ENCODE results near the gene ACAD9. TPM values are rescaled to one million over a fixed set of nuclear protein-coding genes. Genes with fewer than 3 reads are reported as not detected.

Gene ACAD9
- total RNA-seq, 1 experiment from 2014 or later, result 43.1 TPM

GRCh38 chr3:128870347-128870746 lies 9.1 kb upstream of the ACAD9 start:
- Mint-ChIP-seq H3K9me3 (ENCODE audit: unreplicated experiment) (no peaks in the 10 kb centered on the region), H3K36me3 (ENCODE audit: insufficient read depth, unreplicated experiment) (no peaks in the 10 kb centered on the region), H3K4me3 (ENCODE audit: unreplicated experiment) (no peak overlapping the region), H3K4me1 (ENCODE audit: insufficient read depth, unreplicated experiment) (peaks cover 7% of the 10 kb centered on the region), H3K27me3 (ENCODE audit: insufficient read depth, unreplicated experiment) (no peaks in the 10 kb centered on the region), H3K27ac (ENCODE audit: low read depth, unreplicated experiment) (no peak overlapping the region)
- POLR2A ChIA-PET, result interaction anchor here (1.6 kb wide), 1 partner anchor 9 kb away, joined by 5 read pairs; the partner anchor contains the start of gene ACAD9
- TF ChIP-seq, protein P1, sequence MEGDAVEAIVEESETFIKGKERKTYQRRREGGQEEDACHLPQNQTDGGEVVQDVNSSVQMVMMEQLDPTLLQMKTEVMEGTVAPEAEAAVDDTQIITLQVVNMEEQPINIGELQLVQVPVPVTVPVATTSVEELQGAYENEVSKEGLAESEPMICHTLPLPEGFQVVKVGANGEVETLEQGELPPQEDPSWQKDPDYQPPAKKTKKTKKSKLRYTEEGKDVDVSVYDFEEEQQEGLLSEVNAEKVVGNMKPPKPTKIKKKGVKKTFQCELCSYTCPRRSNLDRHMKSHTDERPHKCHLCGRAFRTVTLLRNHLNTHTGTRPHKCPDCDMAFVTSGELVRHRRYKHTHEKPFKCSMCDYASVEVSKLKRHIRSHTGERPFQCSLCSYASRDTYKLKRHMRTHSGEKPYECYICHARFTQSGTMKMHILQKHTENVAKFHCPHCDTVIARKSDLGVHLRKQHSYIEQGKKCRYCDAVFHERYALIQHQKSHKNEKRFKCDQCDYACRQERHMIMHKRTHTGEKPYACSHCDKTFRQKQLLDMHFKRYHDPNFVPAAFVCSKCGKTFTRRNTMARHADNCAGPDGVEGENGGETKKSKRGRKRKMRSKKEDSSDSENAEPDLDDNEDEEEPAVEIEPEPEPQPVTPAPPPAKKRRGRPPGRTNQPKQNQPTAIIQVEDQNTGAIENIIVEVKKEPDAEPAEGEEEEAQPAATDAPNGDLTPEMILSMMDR (IDR thresholded peaks at IDR 0.05; ENCODE audit: unreplicated experiment), result no peak
- CTCF ChIA-PET, result interaction anchor here (0.5 kb wide), 1 partner anchor 116 kb away, joined by 5 read pairs; no protein-coding TSS in a partner anchor
- BruUV-seq (replicated peaks), result no TSS peak
- intact Hi-C loops (cut with micrococcal nuclease), result loop anchor here (10.0 kb wide), 1 partner anchor 256 kb away; no protein-coding TSS in a partner anchor
- DNase-seq (ENCODE audit: unreplicated experiment), result no peak

GRCh38 chr3:128872282-128872681 lies 7.1 kb upstream of the ACAD9 start:
- CTCF ChIA-PET, result interaction anchor here (0.6 kb wide), 1 partner anchor 102 kb away, joined by 3 read pairs; no protein-coding TSS in a partner anchor
- TF ChIP-seq, protein P1 (IDR thresholded peaks at IDR 0.05; ENCODE audit: unreplicated experiment), result no peak
- Mint-ChIP-seq H3K36me3 (ENCODE audit: insufficient read depth, unreplicated experiment) (no peaks in the 10 kb centered on the region), H3K4me1 (ENCODE audit: insufficient read depth, unreplicated experiment) (peaks cover 1% of the 10 kb centered on the region), H3K27ac (ENCODE audit: low read depth, unreplicated experiment) (no peak overlapping the region), H3K27me3 (ENCODE audit: insufficient read depth, unreplicated experiment) (no peaks in the 10 kb centered on the region), H3K4me3 (ENCODE audit: unreplicated experiment) (no peak overlapping the region), H3K9me3 (ENCODE audit: unreplicated experiment) (no peaks in the 10 kb centered on the region)
- BruUV-seq (replicated peaks), result no TSS peak
- POLR2A ChIA-PET, result no interaction called here
- no peak for DNase-seq (ENCODE audit: unreplicated experiment)
- intact Hi-C loops (cut with micrococcal nuclease), result loop anchor here (10.0 kb wide), 1 partner anchor 257 kb away; no protein-coding TSS in a partner anchor

DNA sequence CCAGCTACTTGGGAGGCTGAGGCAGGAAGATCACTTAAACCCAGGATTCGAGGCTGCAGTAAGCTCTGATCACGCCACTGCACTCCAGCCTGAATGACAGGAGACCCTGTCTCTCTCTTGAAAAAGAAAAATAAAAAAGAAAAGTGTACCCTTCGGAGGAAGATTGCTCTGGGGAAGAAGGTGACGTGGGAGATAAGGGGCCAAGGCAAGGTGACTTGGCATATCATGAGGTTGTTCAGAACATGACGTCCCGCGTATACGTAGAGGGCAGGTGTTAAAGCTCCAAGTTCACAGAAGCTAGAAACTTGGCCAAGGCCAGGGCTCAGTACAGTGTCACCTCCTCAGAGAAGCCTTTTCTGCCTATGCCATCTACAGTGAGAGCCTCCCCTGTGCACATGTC lies 6.7 kb upstream of the ACAD9 start:
- Mint-ChIP-seq H3K27ac (ENCODE audit: low read depth, unreplicated experiment) (no peak overlapping the region), H3K27me3 (ENCODE audit: insufficient read depth, unreplicated experiment) (no peaks in the 10 kb centered on the region), H3K4me3 (ENCODE audit: unreplicated experiment) (no peak overlapping the region), H3K9me3 (ENCODE audit: unreplicated experiment) (no peaks in the 10 kb centered on the region), H3K4me1 (ENCODE audit: insufficient read depth, unreplicated experiment) (peaks cover 3% of the 10 kb centered on the region), H3K36me3 (ENCODE audit: insufficient read depth, unreplicated experiment) (no peaks in the 10 kb centered on the region)
- TF ChIP-seq, protein P1 (IDR thresholded peaks at IDR 0.05; ENCODE audit: unreplicated experiment), result no peak
- ChIA-PET POLR2A (no interaction called here), CTCF (interaction anchor here (0.6 kb wide), 1 partner anchor 103 kb away, joined by 3 read pairs; no protein-coding TSS in a partner anchor)
- intact Hi-C loops (cut with micrococcal nuclease), result loop anchor here (10.0 kb wide), 1 partner anchor 258 kb away; no protein-coding TSS in a partner anchor
- no TSS peak for BruUV-seq (replicated peaks)
- DNase-seq (ENCODE audit: unreplicated experiment), result no peak

- H3K27ac Mint-ChIP-seq (ENCODE audit: low read depth, unreplicated experiment), result no peak overlapping the region
- H3K36me3 Mint-ChIP-seq (ENCODE audit: insufficient read depth, unreplicated experiment), result no peaks in the 10 kb centered on the region
- TF ChIP-seq, protein P1 (IDR thresholded peaks at IDR 0.05; ENCODE audit: unreplicated experiment), result no peak
- no peak for DNase-seq (ENCODE audit: unreplicated experiment)
- H3K4me1 Mint-ChIP-seq (ENCODE audit: insufficient read depth, unreplicated experiment), result peaks cover 8% of the 10 kb centered on the region
- ChIA-PET CTCF (interaction anchor here (0.7 kb wide), 1 partner anchor 134 kb away, joined by 4 read pairs; no protein-coding TSS in a partner anchor), POLR2A (no interaction called here)
- no peak overlapping the region for H3K4me3 Mint-ChIP-seq (ENCODE audit: unreplicated experiment)
- intact Hi-C loops (cut with micrococcal nuclease), result loop anchor here (10.0 kb wide), 1 partner anchor 259 kb away; no protein-coding TSS in a partner anchor
- H3K27me3 Mint-ChIP-seq (ENCODE audit: insufficient read depth, unreplicated experiment), result no peaks in the 10 kb centered on the region
- no TSS peak for BruUV-seq (replicated peaks)
- no peaks in the 10 kb centered on the region for H3K9me3 Mint-ChIP-seq (ENCODE audit: unreplicated experiment)
Measured at GRCh38 chr3:128873244-128874022, 6.0 kb upstream of the ACAD9 start.
